Stimulated activated CD8-positive, alpha-beta memory T cell treated with anti-CD3 and anti-CD28 coated beads, Interleukin-15, amount 100 ng/mL, for 4 hours (primary cell): ENCODE results near the gene CRB1.

Source experiments
- DNase-seq, 2 donors: peaks; one replicate each; pipeline ENCODE4 v3.0.0-alpha.2; 2020; ENCODE audit warnings: low read depth in 2 of 2

Gene CRB1

GRCh38 chr1:197303463-197303862 is 35.4 kb downstream of the CRB1 start:
- no peak for DNase-seq

GRCh38 chr1:197304638-197305200 is 36.7 kb downstream of the CRB1 start:
- DNase-seq, result no peak

- no peak for DNase-seq
Measured at GRCh38 chr1:197305925-197306324, 37.9 kb downstream of the CRB1 start.

GRCh38 chr1:197306381-197307062 is 38.5 kb downstream of the CRB1 start:
- no peak for DNase-seq

GRCh38 chr1:197307136-197307535 is 39.1 kb downstream of the CRB1 start:
- no peak for DNase-seq

GRCh38 chr1:197307551-197307950 is 39.5 kb downstream of the CRB1 start:
- no peak for DNase-seq

DNA sequence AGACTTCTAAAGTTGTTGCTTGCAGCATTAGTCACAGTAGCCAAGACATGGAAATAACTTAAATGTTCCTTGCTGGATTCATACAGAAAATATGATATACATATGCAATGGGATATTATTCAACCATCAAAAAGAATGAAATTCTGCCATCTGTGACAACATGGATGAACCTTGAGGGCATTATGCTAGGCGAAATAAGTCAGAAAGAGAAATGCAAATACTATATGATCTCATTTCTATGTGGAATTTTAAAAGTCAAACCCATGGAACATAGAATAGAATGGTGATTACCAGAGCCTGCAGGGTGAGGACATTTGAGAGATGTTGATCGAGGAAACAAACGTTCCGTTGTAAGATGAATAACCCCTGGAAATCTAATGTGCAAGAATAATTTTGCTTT is 43.0 kb downstream of the CRB1 start:
- DNase-seq, result no peak

GRCh38 chr1:197312163-197312562 is 44.1 kb downstream of the CRB1 start:
- no peak for DNase-seq

- no peak for DNase-seq
Measured at GRCh38 chr1:197313713-197314112, 45.7 kb downstream of the CRB1 start.

GRCh38 chr1:197314682-197315081 is 46.6 kb downstream of the CRB1 start:
- DNase-seq, result no peak

DNA sequence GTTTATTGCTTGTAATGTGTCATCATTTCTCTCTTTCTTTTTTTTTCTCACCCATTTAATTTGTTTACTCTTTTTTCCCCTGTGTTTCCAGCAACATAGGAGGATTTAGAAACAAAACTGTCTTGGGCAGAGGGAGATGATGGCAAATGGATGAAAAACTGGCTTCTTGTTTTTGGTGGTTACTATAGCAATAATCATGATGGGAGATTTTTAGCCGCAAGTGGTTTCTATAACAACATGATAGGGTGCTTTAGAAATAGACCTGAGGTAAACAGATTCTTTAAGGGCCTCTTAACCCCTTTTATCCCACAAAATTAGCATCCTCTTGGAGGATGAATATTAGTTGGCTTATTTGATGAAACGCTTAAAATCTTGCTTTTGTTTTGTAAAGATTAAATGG is 51.6 kb downstream of the CRB1 start:
- no peak for DNase-seq

GRCh38 chr1:197320991-197321531 is 53.0 kb downstream of the CRB1 start:
- no peak for DNase-seq

- no peak for DNase-seq
Measured at GRCh38 chr1:197321811-197322210, 53.8 kb downstream of the CRB1 start.

DNA sequence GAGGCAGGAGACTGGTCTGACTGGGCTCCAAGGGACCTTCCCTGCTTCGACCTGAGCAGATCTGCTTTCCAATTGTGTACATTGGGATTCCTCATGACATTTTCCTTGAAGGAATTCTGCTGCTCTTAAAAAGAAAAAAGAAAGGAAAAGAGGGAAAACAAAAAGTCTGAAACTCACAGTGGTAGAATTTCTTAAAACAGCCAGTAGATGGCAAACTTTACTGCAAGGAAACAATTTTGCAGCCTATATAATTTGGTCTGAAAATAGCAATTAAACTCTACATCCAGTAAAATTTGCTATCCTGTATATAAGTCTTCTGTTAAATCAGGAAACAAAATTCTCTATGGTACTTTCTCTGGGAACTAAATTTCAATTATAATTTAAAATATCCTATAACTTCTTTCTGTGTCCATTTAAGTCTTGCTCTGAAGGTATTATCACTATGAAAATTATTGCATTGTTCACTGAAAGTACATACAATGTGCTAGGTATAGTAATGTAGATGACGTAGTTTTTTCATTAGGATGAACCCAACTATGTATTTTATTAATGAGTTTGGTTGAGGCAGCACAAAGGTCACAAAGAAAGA is 59.8 kb downstream of the CRB1 start:
- DNase-seq, result no peak

- no peak for DNase-seq
Measured at GRCh38 chr1:197330213-197330612, 62.2 kb downstream of the CRB1 start.

GRCh38 chr1:197331565-197331964 is 63.5 kb downstream of the CRB1 start:
- DNase-seq, result no peak

DNA sequence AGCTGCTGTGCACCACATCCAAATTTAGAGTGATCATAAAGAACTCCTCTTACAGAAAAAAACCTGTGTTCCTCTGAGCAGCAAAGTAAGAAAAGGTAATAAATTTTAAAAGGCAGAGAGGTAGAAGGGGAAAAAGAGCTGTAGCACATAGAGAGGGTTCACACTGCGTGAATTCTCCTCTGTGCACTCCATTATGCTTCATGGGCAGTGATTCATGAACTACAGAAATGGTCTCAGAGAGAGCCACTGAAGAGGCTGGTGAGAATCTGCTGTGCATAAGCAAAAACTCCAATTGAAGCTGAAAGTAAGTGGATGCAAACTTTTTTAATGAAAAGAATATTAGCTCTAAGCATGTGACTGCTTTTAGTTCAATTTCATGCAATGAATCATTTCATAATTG is 65.0 kb downstream of the CRB1 start:
- no peak for DNase-seq

DNA sequence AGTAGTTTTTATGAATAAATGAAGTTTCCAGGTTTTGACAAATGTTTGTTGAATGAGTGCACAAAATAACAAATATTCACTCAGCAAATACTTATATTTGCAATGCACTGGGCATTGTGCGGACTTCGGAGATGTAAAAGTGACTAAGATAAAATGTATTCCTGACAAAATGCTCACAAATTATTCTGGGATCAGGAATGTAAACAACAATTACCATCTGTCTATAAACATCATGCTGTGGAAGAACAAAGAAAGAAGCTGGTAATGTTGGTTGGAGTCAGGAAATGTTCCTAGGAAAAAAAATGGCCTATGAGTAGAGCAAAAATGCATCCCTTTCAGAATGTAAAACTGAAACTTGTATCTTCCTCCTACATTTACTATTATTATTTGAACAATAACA is 68.5 kb downstream of the CRB1 start:
- DNase-seq, result no peak

DNA sequence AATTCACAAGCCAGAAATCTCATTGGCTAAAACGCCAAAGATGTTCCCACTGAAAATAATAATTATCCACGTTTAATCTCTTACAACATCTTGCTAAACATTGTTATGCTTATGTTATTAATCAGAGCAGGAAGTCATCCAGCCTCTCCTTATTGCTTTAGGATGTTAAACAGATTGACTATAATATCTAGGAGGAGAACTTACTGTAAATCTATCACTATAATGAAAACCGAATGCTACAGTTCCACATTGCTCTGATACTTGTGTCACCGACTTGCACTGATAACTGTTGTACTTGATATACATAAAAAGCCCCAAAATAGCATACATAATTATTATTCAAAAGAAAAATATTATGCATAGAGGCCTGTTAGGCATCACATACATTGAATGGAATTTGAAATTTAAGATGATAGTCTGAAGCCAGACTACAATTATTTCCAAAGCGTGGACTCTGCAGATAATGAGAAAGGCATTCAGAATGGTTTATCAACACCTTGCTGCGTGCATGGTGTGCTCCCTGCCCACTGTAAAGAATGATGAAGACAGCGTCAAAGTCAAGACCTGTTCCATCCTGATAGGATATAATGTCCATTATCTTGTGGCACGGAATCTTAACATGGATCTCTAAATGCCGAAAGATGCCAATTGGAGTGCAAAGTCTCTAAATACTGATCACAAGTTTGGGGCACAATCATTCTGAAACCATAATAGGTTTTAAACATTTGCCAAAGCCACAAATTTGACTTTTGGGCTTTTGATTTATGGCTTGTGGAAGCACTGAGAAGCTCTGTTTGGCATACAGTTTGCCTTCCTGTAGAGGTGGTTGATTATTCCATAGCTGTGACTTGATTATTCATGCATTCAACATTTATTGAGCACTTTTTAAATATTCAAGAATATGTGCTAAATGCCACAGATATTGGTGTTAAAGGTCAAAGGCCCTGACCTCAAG is 71.3 kb downstream of the CRB1 start:
- no peak for DNase-seq

DNA sequence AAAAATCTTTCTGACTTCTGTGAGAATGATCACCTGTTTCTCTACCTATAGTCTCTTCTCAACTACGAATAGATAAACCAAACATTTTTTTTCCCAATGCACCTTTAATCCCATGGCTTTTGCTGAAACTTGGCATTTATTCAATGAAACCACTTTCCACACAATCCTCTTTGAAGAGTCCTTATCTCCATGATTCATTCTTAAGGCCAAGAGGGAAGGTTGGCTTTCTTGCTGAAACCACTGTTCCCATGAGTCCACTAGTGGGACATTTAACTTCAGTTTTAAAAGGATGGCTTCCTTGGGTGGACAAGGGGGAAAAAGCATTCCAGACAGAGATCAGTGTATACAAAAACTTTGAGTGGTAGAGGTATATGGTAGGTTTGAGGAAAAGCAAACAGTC is 73.6 kb downstream of the CRB1 start:
- no peak for DNase-seq

GRCh38 chr1:197342044-197342565 is 74.1 kb downstream of the CRB1 start:
- DNase-seq, result no peak

- DNase-seq, result no peak
Measured at GRCh38 chr1:197342669-197343068, 74.6 kb downstream of the CRB1 start.
